Liver (tissue), 9 donors: ENCODE measurements around the gene TGIF1. TPM values are rescaled to one million over a fixed set of nuclear protein-coding genes. Genes with fewer than 3 reads are reported as not detected.

ENCODE experiments used
- DNase-seq: peaks from one replicate; pipeline ENCODE4 v3.0.0-alpha.2; 2017; ENCODE audit warnings: low spot score
- H3K27ac ChIP-seq, 2 donors: one replicate each; pipeline ENCODE4 v1.7.0; 2013; ENCODE audit warnings: inconsistent platforms in 2 of 2, low read length in 2 of 2, control low read depth in 1 of 2, low read depth in 1 of 2, mild to moderate bottlenecking in 1 of 2
- H3K27me3 ChIP-seq, 4 donors: one replicate each; pipeline versions ENCODE4 v1.6.1 to v1.7.0; 2013; ENCODE audit warnings: low read length in 3 of 4, inconsistent platforms in 1 of 4, mild to moderate bottlenecking in 1 of 4, moderate library complexity in 1 of 4; ENCODE audit not compliant: control insufficient read depth in 4 of 4, insufficient read depth in 4 of 4
- H3K36me3 ChIP-seq, 4 donors: one replicate each; pipeline versions ENCODE4 v1.6.1 to v1.7.0; 2013; ENCODE audit warnings: low read length in 3 of 4, mild to moderate bottlenecking in 3 of 4, low read depth in 1 of 4, moderate library complexity in 1 of 4; ENCODE audit not compliant: control insufficient read depth in 4 of 4, insufficient read depth in 3 of 4
- H3K4me1 ChIP-seq, 4 donors: one replicate each; pipeline versions ENCODE4 v1.6.1 to v1.7.0; 2013; ENCODE audit warnings: low read length in 3 of 4, mild to moderate bottlenecking in 3 of 4, moderate library complexity in 1 of 4; ENCODE audit not compliant: control insufficient read depth in 4 of 4, insufficient read depth in 4 of 4
- H3K4me3 ChIP-seq, 3 donors: one replicate each; pipeline versions ENCODE4 v1.6.1 to v1.7.0; 2013; ENCODE audit warnings: low read length in 3 of 3, control low read depth in 1 of 3, low read depth in 1 of 3, mild to moderate bottlenecking in 1 of 3
- H3K9ac ChIP-seq, 2 donors: one replicate each; pipeline ENCODE4 v1.7.0; 2013; ENCODE audit warnings: low read length in 2 of 2, mild to moderate bottlenecking in 2 of 2, moderate library complexity in 2 of 2, control low read depth in 1 of 2, low read depth in 1 of 2
- H3K9me3 ChIP-seq, 4 donors: one replicate each; pipeline versions ENCODE4 v1.6.1 to v1.7.0; 2013; ENCODE audit warnings: low read length in 3 of 4; ENCODE audit not compliant: control insufficient read depth in 4 of 4
- ATF3 ChIP-seq: IDR thresholded peaks from 2 replicates; pipeline ENCODE4 v1.6.1; 2016; ENCODE audit warnings: antibody characterized with exemption
- CTCF ChIP-seq: fragments of 150-350 bp; IDR thresholded peaks from 2 replicates; pipeline ENCODE4 v1.5.1; 2017; ENCODE audit warnings: improper control_type of control experiment, low read depth, low read length; ENCODE audit not compliant: missing input control
- EGR1 ChIP-seq, 2 donors: IDR thresholded peaks; 2 replicates each; pipeline ENCODE4 v1.6.1; 2016 to 2018; ENCODE audit warnings: antibody characterized with exemption in 2 of 2, low read depth in 2 of 2
- FOXA1 ChIP-seq: IDR thresholded peaks from 2 replicates; pipeline ENCODE4 v1.6.1; 2016; ENCODE audit warnings: antibody characterized with exemption
- FOXA2 ChIP-seq: IDR thresholded peaks from 2 replicates; pipeline ENCODE4 v1.6.1; 2016; ENCODE audit warnings: antibody characterized with exemption
- GABPA ChIP-seq, 2 donors: IDR thresholded peaks in 1 of 2; conservative IDR thresholded peaks in 1 of 2; 2 replicates each; pipeline ENCODE4 v1.6.1; 2016; ENCODE audit warnings: antibody characterized with exemption in 2 of 2, mild to moderate bottlenecking in 1 of 2, moderate library complexity in 1 of 2
- HNF4G ChIP-seq: IDR thresholded peaks from 2 replicates; pipeline ENCODE4 v1.6.1; 2016; ENCODE audit warnings: antibody characterized with exemption
- JUND ChIP-seq, 2 donors: IDR thresholded peaks; 2 replicates each; pipeline ENCODE4 v1.6.1; 2016; ENCODE audit warnings: antibody characterized with exemption in 2 of 2
- MAX ChIP-seq: IDR thresholded peaks from 2 replicates; pipeline ENCODE4 v1.6.1; 2016; ENCODE audit warnings: antibody characterized with exemption
- NR2F2 ChIP-seq: IDR thresholded peaks from 2 replicates; pipeline ENCODE4 v1.6.1; 2016; ENCODE audit warnings: antibody characterized with exemption
- RAD21 ChIP-seq, 2 donors: IDR thresholded peaks; 2 replicates each; pipeline ENCODE4 v1.6.1; 2016; ENCODE audit warnings: antibody characterized with exemption in 2 of 2, mild to moderate bottlenecking in 2 of 2
- RXRA ChIP-seq, 2 donors: IDR thresholded peaks; 2 replicates each; pipeline ENCODE4 v1.6.1; 2017 to 2018; ENCODE audit warnings: antibody characterized with exemption in 2 of 2, mild to moderate bottlenecking in 1 of 2
- SP1 ChIP-seq: IDR thresholded peaks from 2 replicates; pipeline ENCODE4 v1.6.1; 2018; ENCODE audit warnings: antibody characterized with exemption, mild to moderate bottlenecking
- TAF1 ChIP-seq: conservative IDR thresholded peaks from 2 replicates; pipeline ENCODE4 v1.6.1; 2016; ENCODE audit warnings: antibody characterized with exemption, mild to moderate bottlenecking
- YY1 ChIP-seq: IDR thresholded peaks from 2 replicates; pipeline ENCODE4 v1.6.1; 2016; ENCODE audit warnings: antibody characterized with exemption, mild to moderate bottlenecking
- WGBS: extraction: QIAGEN DNeasy Blood & Tissue Kit; methylation state at CpG from one replicate; pipeline ENCODE4 v1.1.7; 2013; 5-methylcytosine and 5-hydroxymethylcytosine counted together
- polyA plus RNA-seq, 2 donors: library from polyadenylated mRNA; stranded (reverse) in 1 of 2; unstranded in 1 of 2; fragments of 200-250 nt in 1 of 2; fragments of >200 nt in 1 of 2; fragmentation: Nextera tagmentation in 1 of 2; extraction: Ambion mirVana in 1 of 2; gene quantifications; one replicate each; pipeline versions ENCODE4 v1.2.1 to v1.2.3, GENCODE V29; 2013 to 2015
- total RNA-seq, 2 donors: library from RNA; depleted of rRNA; stranded (reverse); fragments of >200 nt; gene quantifications; one replicate each; pipeline ENCODE4 v1.2.3, GENCODE V29; 2014
- TF ChIP-seq, protein P1 (sequence below): IDR thresholded peaks from 2 replicates; pipeline ENCODE4 v1.6.1; 2016; ENCODE audit warnings: antibody characterized with exemption
- donor health status: healthy.
- donor health status: healthy.
- donor health status: healthy.
- donor health status: healthy.
- donor health status: healthy.

Gene TGIF1
- total and polyA plus RNA-seq, 4 donors: 13.1 to 26.4 (median 18.4) TPM

DNA sequence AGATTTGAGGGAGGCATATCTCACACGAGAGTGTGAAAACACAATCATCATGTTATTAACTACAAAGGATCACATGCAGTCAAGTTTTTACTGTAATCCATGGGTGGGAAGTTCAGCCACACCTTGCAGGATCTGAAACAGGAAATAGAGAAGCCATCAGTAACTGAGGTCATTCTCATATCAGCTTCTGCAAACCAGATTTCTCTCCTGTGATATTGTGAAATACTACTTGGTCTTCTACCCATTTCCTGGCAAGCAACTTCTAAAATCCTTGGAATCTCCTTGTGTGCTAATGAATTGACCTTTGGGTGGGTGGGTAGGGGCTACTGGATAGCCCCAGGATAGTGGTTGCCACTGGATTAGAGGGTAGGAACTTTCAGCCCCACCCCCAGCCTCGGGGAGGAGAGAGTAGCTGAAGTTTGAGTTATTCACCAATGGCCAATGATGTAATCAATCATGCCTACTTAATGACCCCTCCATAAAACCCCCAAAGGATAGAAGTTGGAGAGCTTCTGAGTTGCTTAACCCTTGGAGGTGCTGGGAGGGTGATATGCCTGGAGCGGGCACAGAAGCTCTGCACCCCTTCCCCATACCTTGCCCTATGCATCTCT lies 25.6 kb upstream of the TGIF1 start:
- Histone ChIP-seq H3K4me1 (no peaks in the 10 kb centered on the region), H3K4me3 (no peak overlapping the region), H3K27me3 (no peaks in the 10 kb centered on the region), H3K9ac (no peak overlapping the region), H3K27ac (no peak overlapping the region), H3K9me3 (no peaks in the 10 kb centered on the region), H3K36me3 (no peaks in the 10 kb centered on the region)
- no peak for DNase-seq
- WGBS: 75% methylated on average over 3 of the region's 3 CpGs
- TF ChIP-seq RXRA (IDR thresholded peaks at IDR 0.05) (no peak), TAF1 (no peak), SP1 (no peak)

DNA sequence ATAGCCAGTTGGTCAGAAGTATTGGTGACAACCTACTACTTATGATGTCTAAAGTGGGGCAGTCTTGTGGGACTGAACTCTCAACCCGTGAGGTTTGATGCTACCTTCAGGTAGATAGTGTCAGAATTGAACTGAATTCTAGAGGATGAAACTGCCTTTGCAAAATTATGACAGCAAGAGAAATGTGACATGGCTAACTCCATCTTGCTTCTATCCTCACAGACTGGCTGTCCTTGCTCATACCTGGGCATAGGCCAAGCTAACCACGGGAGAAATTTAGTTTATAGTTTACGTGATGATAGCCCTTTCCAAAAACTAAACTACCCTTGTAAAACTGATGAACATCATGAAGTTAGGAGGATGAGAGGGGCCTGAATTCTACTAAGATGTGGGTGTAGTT lies 24.9 kb upstream of the TGIF1 start:
- Histone ChIP-seq H3K9ac (no peak overlapping the region), H3K4me3 (no peak overlapping the region), H3K4me1 (no peaks in the 10 kb centered on the region), H3K36me3 (no peaks in the 10 kb centered on the region), H3K9me3 (no peaks in the 10 kb centered on the region), H3K27ac (no peak overlapping the region), H3K27me3 (no peaks in the 10 kb centered on the region)
- WGBS: 95% methylated on average over 3 of the region's 3 CpGs
- DNase-seq: no peak
- TF ChIP-seq NR2F2 (no peak), CTCF (no peak), GABPA (IDR thresholded peaks at IDR 0.05 in 1 of 2, conservative IDR thresholded peaks at IDR 0.05 in 1 of 2) (no peak), MAX (no peak), RXRA (IDR thresholded peaks at IDR 0.05) (no peak), FOXA2 (no peak), TAF1 (no peak), JUND (IDR thresholded peaks at IDR 0.05) (no peak), RAD21 (IDR thresholded peaks at IDR 0.05) (no peak)
- TF ChIP-seq, protein P1, sequence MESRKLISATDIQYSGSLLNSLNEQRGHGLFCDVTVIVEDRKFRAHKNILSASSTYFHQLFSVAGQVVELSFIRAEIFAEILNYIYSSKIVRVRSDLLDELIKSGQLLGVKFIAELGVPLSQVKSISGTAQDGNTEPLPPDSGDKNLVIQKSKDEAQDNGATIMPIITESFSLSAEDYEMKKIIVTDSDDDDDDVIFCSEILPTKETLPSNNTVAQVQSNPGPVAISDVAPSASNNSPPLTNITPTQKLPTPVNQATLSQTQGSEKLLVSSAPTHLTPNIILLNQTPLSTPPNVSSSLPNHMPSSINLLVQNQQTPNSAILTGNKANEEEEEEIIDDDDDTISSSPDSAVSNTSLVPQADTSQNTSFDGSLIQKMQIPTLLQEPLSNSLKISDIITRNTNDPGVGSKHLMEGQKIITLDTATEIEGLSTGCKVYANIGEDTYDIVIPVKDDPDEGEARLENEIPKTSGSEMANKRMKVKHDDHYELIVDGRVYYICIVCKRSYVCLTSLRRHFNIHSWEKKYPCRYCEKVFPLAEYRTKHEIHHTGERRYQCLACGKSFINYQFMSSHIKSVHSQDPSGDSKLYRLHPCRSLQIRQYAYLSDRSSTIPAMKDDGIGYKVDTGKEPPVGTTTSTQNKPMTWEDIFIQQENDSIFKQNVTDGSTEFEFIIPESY: no peak

DNA sequence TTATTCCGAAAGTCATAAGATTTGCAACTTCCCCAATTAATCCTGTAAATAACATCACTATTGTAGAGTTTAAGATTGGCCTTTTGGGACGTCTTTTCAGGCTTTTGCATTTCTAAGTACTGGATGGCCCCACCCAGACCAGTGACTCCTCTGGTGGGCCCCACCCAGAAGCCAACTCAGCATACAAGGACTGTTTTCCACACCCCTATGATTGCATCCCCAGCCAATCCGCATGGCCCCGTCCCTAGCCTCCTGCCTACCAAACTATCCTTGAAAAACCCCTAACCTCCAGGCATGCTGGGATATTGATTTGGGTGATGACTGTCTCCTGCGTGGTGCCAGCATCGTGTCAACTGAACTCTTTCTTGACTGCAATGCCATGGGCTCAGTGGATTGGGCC lies 24.5 kb upstream of the TGIF1 start:
- Histone ChIP-seq H3K4me1 (no peaks in the 10 kb centered on the region), H3K9me3 (no peaks in the 10 kb centered on the region), H3K36me3 (no peaks in the 10 kb centered on the region), H3K9ac (no peak overlapping the region), H3K27ac (no peak overlapping the region), H3K4me3 (no peak overlapping the region), H3K27me3 (no peaks in the 10 kb centered on the region)
- 94% methylated on average over 6 of the region's 6 CpGs for WGBS
- DNase-seq: no peak
- no peak for TF ChIP-seq NR2F2
- TF ChIP-seq FOXA1: no peak
- no peak for TF ChIP-seq RAD21 (IDR thresholded peaks at IDR 0.05)
- TF ChIP-seq, protein P1: no peak
- TF ChIP-seq ATF3: no peak
- no peak for TF ChIP-seq RXRA (IDR thresholded peaks at IDR 0.05)
- no peak for TF ChIP-seq GABPA (IDR thresholded peaks at IDR 0.05 in 1 of 2, conservative IDR thresholded peaks at IDR 0.05 in 1 of 2)
- TF ChIP-seq EGR1 (IDR thresholded peaks at IDR 0.05; ENCODE audit: low read depth in 2 of 2): no peak
- no peak for TF ChIP-seq YY1
- no peak for TF ChIP-seq CTCF
- TF ChIP-seq TAF1: no peak
- no peak for TF ChIP-seq FOXA2
- no peak for TF ChIP-seq HNF4G
- no peak for TF ChIP-seq JUND (IDR thresholded peaks at IDR 0.05)
- TF ChIP-seq SP1: no peak
